Fibroblast of lung (primary cell): Measurements from ENCODE around the gene DTX3. TPM values are rescaled to one million over a fixed set of nuclear protein-coding genes. Genes with fewer than 3 reads are reported as not detected.
A peak's percentile ranks its signal among the peaks of the same experiment; 100 is the strongest.

Experiments used
- DNase-seq, 2 donors: peaks; one replicate each; pipeline versions ENCODE4 v3.0.0 to v3.0.0-alpha.2; 2010; ENCODE audit warnings: low read depth in 2 of 2
- H2AFZ ChIP-seq: 2 replicates; pipeline ENCODE4 v1.5.1; 2012; ENCODE audit warnings: low read length, control low read depth, inconsistent platforms
- H3K27ac ChIP-seq: 2 replicates; pipeline ENCODE4 v1.5.1; 2011; ENCODE audit warnings: low read length, control low read depth; ENCODE audit not compliant: insufficient read depth
- H3K27me3 ChIP-seq: 2 replicates; pipeline ENCODE4 v1.5.1; 2011; ENCODE audit warnings: mild to moderate bottlenecking, low read length; ENCODE audit not compliant: control insufficient read depth, insufficient read depth
- H3K36me3 ChIP-seq: 2 replicates; pipeline ENCODE4 v1.5.1; 2011; ENCODE audit warnings: low read length; ENCODE audit not compliant: control insufficient read depth, insufficient read depth
- H3K4me1 ChIP-seq: 2 replicates; pipeline ENCODE4 v1.5.1; 2011; ENCODE audit warnings: low read length; ENCODE audit not compliant: control insufficient read depth, insufficient read depth; ENCODE audit errors: extremely low read depth
- H3K4me2 ChIP-seq: 2 replicates; pipeline ENCODE4 v1.5.1; 2011; ENCODE audit warnings: low read length, control low read depth; ENCODE audit not compliant: insufficient read depth; ENCODE audit errors: extremely low read depth
- H3K4me3 ChIP-seq, 4 experiments: fragments of 200-600 bp in 1 of 4; sonication (generic) in 1 of 4; replicated peaks in 1 of 4; 2 replicates each; pipeline ENCODE4 v1.5.1; 2011 to 2016; ENCODE audit warnings: low read length in 4 of 4, low read depth in 3 of 4, mild to moderate bottlenecking in 3 of 4, control low read depth in 2 of 4, inconsistent platforms in 1 of 4, mixed read lengths in 1 of 4; ENCODE audit not compliant: insufficient read depth in 1 of 4; ENCODE audit errors: control extremely low read depth in 1 of 4
- H3K79me2 ChIP-seq: 2 replicates; pipeline ENCODE4 v1.5.1; 2012; ENCODE audit warnings: mild to moderate bottlenecking, low read length, inconsistent platforms; ENCODE audit not compliant: control insufficient read depth, insufficient read depth
- H3K9ac ChIP-seq: 2 replicates; pipeline ENCODE4 v1.5.1; 2011; ENCODE audit warnings: mild to moderate bottlenecking, low read length, control low read depth; ENCODE audit not compliant: insufficient read depth
- H3K9me3 ChIP-seq: 2 replicates; pipeline ENCODE4 v1.5.1; 2012; ENCODE audit warnings: low read depth, low read length; ENCODE audit not compliant: control insufficient read depth, insufficient read depth
- H4K20me1 ChIP-seq: 2 replicates; pipeline ENCODE4 v1.5.1; 2011; ENCODE audit warnings: low read length; ENCODE audit not compliant: control insufficient read depth, insufficient read depth; ENCODE audit errors: extremely low read depth
- EZH2 ChIP-seq: IDR thresholded peaks from 2 replicates; pipeline ENCODE4 v1.5.1; 2012; ENCODE audit warnings: low read length, control low read depth, mild to moderate bottlenecking; ENCODE audit errors: missing control alignments
- polyA plus RNA-seq, 2 donors: library from polyadenylated mRNA; depleted of rRNA in 1 of 2; stranded (reverse) in 1 of 2; unstranded in 1 of 2; fragments of >200 nt; gene quantifications; 2 replicates each; pipeline ENCODE4 v1.2.1, GENCODE V29; 2011 to 2012; ENCODE audit warnings: missing spikeins in 1 of 2
- total RNA-seq: library from RNA; depleted of rRNA; stranded (reverse); fragments of >200 nt; gene quantifications from 2 replicates; pipeline ENCODE4 v1.2.1, GENCODE V29; 2014
- TF ChIP-seq, protein P1 (sequence below), 2 donors: IDR thresholded peaks in 1 of 2; conservative IDR thresholded peaks in 1 of 2; 1 replicate in 1 of 2; 2 replicates in 1 of 2; pipeline ENCODE4 v1.5.1; 2011 to 2012; ENCODE audit warnings: low read length in 2 of 2, control low read depth in 1 of 2, inconsistent platforms in 1 of 2, low read depth in 1 of 2, mild to moderate bottlenecking in 1 of 2

DTX3 gene
- total and polyA plus RNA-seq, 2 donors (not counting 1 experiment from before 2014, with no cell fraction given): 12.1 to 30.4 TPM

GRCh38 chr12:57657744-57658143 is 53.1 kb downstream of the DTX3 start:
- H3K9me3 ChIP-seq: no peaks in the 10 kb centered on the region
- H4K20me1 ChIP-seq: no peaks in the 10 kb centered on the region
- no peaks in the 10 kb centered on the region for H3K4me1 ChIP-seq
- H3K4me2 ChIP-seq: no peak overlapping the region
- TF ChIP-seq, protein P1, sequence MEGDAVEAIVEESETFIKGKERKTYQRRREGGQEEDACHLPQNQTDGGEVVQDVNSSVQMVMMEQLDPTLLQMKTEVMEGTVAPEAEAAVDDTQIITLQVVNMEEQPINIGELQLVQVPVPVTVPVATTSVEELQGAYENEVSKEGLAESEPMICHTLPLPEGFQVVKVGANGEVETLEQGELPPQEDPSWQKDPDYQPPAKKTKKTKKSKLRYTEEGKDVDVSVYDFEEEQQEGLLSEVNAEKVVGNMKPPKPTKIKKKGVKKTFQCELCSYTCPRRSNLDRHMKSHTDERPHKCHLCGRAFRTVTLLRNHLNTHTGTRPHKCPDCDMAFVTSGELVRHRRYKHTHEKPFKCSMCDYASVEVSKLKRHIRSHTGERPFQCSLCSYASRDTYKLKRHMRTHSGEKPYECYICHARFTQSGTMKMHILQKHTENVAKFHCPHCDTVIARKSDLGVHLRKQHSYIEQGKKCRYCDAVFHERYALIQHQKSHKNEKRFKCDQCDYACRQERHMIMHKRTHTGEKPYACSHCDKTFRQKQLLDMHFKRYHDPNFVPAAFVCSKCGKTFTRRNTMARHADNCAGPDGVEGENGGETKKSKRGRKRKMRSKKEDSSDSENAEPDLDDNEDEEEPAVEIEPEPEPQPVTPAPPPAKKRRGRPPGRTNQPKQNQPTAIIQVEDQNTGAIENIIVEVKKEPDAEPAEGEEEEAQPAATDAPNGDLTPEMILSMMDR (conservative IDR thresholded peaks at IDR 0.05 in 1 of 2, IDR thresholded peaks at IDR 0.05 in 1 of 2; ENCODE audit: low read depth in 1 of 2, low read length in 2 of 2): no peak
- TF ChIP-seq EZH2: no peak
- H3K27me3 ChIP-seq: no peaks in the 10 kb centered on the region
- H3K36me3 ChIP-seq: no peaks in the 10 kb centered on the region
- no peak overlapping the region for H3K27ac ChIP-seq
- no peak overlapping the region for H3K4me3 ChIP-seq
- no peak overlapping the region for H3K9ac ChIP-seq
- DNase-seq: peak; percentile 5 to 27
- no peaks in the 10 kb centered on the region for H3K79me2 ChIP-seq
- no peak overlapping the region for H2AFZ ChIP-seq

- Histone ChIP-seq H3K4me3 (no peak overlapping the region), H3K9me3 (no peaks in the 10 kb centered on the region), H3K27ac (no peak overlapping the region), H3K9ac (no peak overlapping the region), H3K4me2 (no peak overlapping the region), H2AFZ (no peak overlapping the region), H3K79me2 (no peaks in the 10 kb centered on the region), H3K36me3 (no peaks in the 10 kb centered on the region), H3K4me1 (no peaks in the 10 kb centered on the region), H3K27me3 (no peaks in the 10 kb centered on the region), H4K20me1 (no peaks in the 10 kb centered on the region)
- DNase-seq: no peak
- TF ChIP-seq EZH2: no peak
- TF ChIP-seq, protein P1 (conservative IDR thresholded peaks at IDR 0.05 in 1 of 2, IDR thresholded peaks at IDR 0.05 in 1 of 2; ENCODE audit: low read depth in 1 of 2, low read length in 2 of 2): no peak
Measured at GRCh38 chr12:57658890-57659289, 54.3 kb downstream of the DTX3 start.

Other genes with a start within 250 kb of the DTX3 start
- 11.3 and 21.3 TPM in 2 replicates for gene R3HDM2, start 173.8 kb upstream of the DTX3 start, total RNA-seq
- gene R3HDM2, start 173.8 kb upstream of the DTX3 start, polyA plus RNA-seq: 18.5 and 22.8 TPM in 2 replicates
- gene INHBC, start 170.0 kb upstream of the DTX3 start, total RNA-seq: not detected in 2 replicates
- 0.05 TPM in 1 of 2 replicates, not detected in the other for gene INHBC, start 170.0 kb upstream of the DTX3 start, polyA plus RNA-seq
- 9.2 and 26.4 TPM in 2 replicates for gene INHBE, start 149.5 kb upstream of the DTX3 start, total RNA-seq
- gene INHBE, start 149.5 kb upstream of the DTX3 start, polyA plus RNA-seq: 0.41 and 0.67 TPM in 2 replicates
- 1.0 and 2.0 TPM in 2 replicates for gene GLI1, start 145.0 kb upstream of the DTX3 start, total RNA-seq
- 0.40 and 0.97 TPM in 2 replicates for gene GLI1, start 145.0 kb upstream of the DTX3 start, polyA plus RNA-seq
- gene ARHGAP9, start 125.0 kb upstream of the DTX3 start, total RNA-seq: under 0.01 TPM in 2 replicates
- gene ARHGAP9, start 125.0 kb upstream of the DTX3 start, polyA plus RNA-seq: 0.08 and 0.10 TPM in 2 replicates
- gene MARS1, start 116.8 kb upstream of the DTX3 start, total RNA-seq: 223 and 352 TPM in 2 replicates
- 89.9 and 103 TPM in 2 replicates for gene MARS1, start 116.8 kb upstream of the DTX3 start, polyA plus RNA-seq
- gene DDIT3, start 84.3 kb upstream of the DTX3 start, total RNA-seq: 249 and 265 TPM in 2 replicates
- gene DDIT3, start 84.3 kb upstream of the DTX3 start, polyA plus RNA-seq: 32.5 and 57.8 TPM in 2 replicates
- gene MBD6, start 82.0 kb upstream of the DTX3 start, total RNA-seq: 5.1 and 7.1 TPM in 2 replicates
- gene MBD6, start 82.0 kb upstream of the DTX3 start, polyA plus RNA-seq: 3.0 and 3.1 TPM in 2 replicates
- 101 and 108 TPM in 2 replicates for gene DCTN2, start 57.6 kb upstream of the DTX3 start, total RNA-seq
- 211 and 229 TPM in 2 replicates for gene DCTN2, start 57.6 kb upstream of the DTX3 start, polyA plus RNA-seq
- 0.51 and 1.3 TPM in 2 replicates for gene KIF5A, start 54.8 kb upstream of the DTX3 start, total RNA-seq
- 0.53 and 0.89 TPM in 2 replicates for gene KIF5A, start 54.8 kb upstream of the DTX3 start, polyA plus RNA-seq
- gene PIP4K2C, start 13.6 kb upstream of the DTX3 start, total RNA-seq: 9.0 and 11.9 TPM in 2 replicates
- gene PIP4K2C, start 13.6 kb upstream of the DTX3 start, polyA plus RNA-seq: 24.3 and 25.2 TPM in 2 replicates
- gene ARHGEF25, start 6.6 kb downstream of the DTX3 start, total RNA-seq: 34.4 and 40.0 TPM in 2 replicates
- gene ARHGEF25, start 6.6 kb downstream of the DTX3 start, polyA plus RNA-seq: 12.1 and 15.7 TPM in 2 replicates
- gene B4GALNT1, start 28.4 kb downstream of the DTX3 start, total RNA-seq: 0.51 and 2.3 TPM in 2 replicates
- gene B4GALNT1, start 28.4 kb downstream of the DTX3 start, polyA plus RNA-seq: 1.3 and 3.4 TPM in 2 replicates
- 170 and 260 TPM in 2 replicates for gene OS9, start 89.3 kb downstream of the DTX3 start, total RNA-seq
- gene OS9, start 89.3 kb downstream of the DTX3 start, polyA plus RNA-seq: 274 and 316 TPM in 2 replicates
- under 0.01 and 0.17 TPM in 2 replicates for gene AGAP2, start 133.9 kb downstream of the DTX3 start, total RNA-seq
- 0.02 and 0.05 TPM in 2 replicates for gene AGAP2, start 133.9 kb downstream of the DTX3 start, polyA plus RNA-seq
- 55.7 and 99.6 TPM in 2 replicates for gene TSPAN31, start 140.2 kb downstream of the DTX3 start, total RNA-seq
- gene TSPAN31, start 140.2 kb downstream of the DTX3 start, polyA plus RNA-seq: 42.8 and 53.6 TPM in 2 replicates
- gene CDK4, start 147.5 kb downstream of the DTX3 start, total RNA-seq: 183 and 257 TPM in 2 replicates
- 233 and 324 TPM in 2 replicates for gene CDK4, start 147.5 kb downstream of the DTX3 start, polyA plus RNA-seq
- gene MARCHF9, start 150.3 kb downstream of the DTX3 start, total RNA-seq: 2.6 and 3.8 TPM in 2 replicates
- 4.8 and 5.6 TPM in 2 replicates for gene MARCHF9, start 150.3 kb downstream of the DTX3 start, polyA plus RNA-seq
- under 0.01 and 0.17 TPM in 2 replicates for gene CYP27B1, start 162.3 kb downstream of the DTX3 start, total RNA-seq
- 0.26 and 0.29 TPM in 2 replicates for gene CYP27B1, start 162.3 kb downstream of the DTX3 start, polyA plus RNA-seq
- gene METTL1, start 167.3 kb downstream of the DTX3 start, total RNA-seq: 3.5 and 6.4 TPM in 2 replicates
- 16.9 and 28.5 TPM in 2 replicates for gene METTL1, start 167.3 kb downstream of the DTX3 start, polyA plus RNA-seq
- gene EEF1AKMT3, start 167.8 kb downstream of the DTX3 start, total RNA-seq: 3.9 and 8.9 TPM in 2 replicates
- 6.7 and 11.9 TPM in 2 replicates for gene EEF1AKMT3, start 167.8 kb downstream of the DTX3 start, polyA plus RNA-seq
- 15.5 and 20.3 TPM in 2 replicates for gene TSFM, start 178.0 kb downstream of the DTX3 start, total RNA-seq
- 16.8 and 19.0 TPM in 2 replicates for gene TSFM, start 178.0 kb downstream of the DTX3 start, polyA plus RNA-seq
- gene AVIL, start 213.9 kb downstream of the DTX3 start, total RNA-seq: 2.8 and 7.1 TPM in 2 replicates
- 1.1 and 2.2 TPM in 2 replicates for gene AVIL, start 213.9 kb downstream of the DTX3 start, polyA plus RNA-seq
- gene CTDSP2, start 241.9 kb downstream of the DTX3 start, total RNA-seq: 87.8 and 92.0 TPM in 2 replicates
- gene CTDSP2, start 241.9 kb downstream of the DTX3 start, polyA plus RNA-seq: 199 and 208 TPM in 2 replicates